NCI-H748 treated with DMSO at 0.1 percent for 48 hours (cell line): Measurements from ENCODE around the gene SPOCK2.

Source experiments
- DNase-seq: peaks from one replicate; lab custom pipeline; 2025; lab: John Stamatoyannopoulos, UW

SPOCK2 gene

DNA sequence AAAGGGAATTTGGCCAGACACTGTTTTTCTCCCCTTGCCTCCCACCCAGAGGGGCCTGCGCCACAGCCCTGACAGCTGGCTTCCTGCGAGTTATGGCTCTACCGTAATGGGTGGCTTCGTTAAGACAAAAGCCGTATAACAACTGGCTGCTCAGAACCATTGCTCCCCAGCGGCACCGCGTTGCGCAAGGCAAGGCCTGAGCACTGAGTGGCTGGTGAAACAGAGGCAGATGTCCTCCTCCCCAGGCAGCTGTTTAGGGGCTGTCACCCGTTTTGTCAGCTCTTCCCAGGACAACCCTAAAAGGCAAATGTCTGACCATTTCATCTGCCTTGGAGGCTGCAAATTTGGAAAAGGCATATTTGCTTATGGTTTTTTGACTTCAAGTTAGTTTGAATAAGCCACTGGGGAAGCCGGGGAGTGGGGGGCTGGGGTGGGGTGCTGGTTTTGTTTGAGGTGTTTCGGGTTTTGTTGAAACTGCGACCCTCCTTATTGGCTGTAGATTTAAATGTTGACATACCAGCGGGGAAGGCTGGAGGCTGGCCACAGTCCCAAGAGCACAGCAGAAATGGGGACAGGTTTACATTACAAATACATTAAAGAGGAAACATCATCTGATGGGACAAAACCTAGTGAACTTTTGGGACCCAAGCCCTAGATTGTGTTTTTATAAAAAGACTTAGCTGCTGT is 681 bp upstream of the SPOCK2 start:
- peak; percentile 16 for DNase-seq

DNA sequence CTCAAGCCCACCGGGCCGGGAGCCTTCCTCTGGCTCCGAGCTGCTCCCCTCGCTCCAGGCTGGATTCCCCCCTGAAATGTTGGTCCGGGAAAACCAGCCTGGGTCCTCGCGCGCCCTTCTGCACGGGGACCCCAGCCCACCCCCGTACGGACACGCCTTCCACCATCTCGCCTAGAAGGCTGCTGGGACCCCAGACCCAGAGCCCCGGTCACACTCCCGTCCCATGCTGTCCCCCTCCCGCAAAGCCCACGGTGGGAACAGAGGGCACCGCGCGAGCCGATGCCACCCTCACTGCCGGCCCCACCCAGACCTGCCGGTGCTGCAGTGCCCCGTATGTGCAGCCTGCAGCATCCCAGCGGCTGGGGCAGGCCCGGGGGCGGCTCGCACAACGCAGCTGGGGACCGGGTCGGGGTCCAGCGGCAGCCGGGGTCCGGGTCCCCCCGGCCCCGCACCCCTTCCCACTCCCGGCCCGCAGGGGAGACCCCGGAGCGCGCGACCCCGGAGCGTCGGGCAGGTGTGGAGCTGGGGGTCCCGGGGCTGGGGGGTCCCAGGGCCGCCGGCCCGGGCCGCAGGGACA is 871 bp downstream of the SPOCK2 start:
- DNase-seq, result no peak

DNA sequence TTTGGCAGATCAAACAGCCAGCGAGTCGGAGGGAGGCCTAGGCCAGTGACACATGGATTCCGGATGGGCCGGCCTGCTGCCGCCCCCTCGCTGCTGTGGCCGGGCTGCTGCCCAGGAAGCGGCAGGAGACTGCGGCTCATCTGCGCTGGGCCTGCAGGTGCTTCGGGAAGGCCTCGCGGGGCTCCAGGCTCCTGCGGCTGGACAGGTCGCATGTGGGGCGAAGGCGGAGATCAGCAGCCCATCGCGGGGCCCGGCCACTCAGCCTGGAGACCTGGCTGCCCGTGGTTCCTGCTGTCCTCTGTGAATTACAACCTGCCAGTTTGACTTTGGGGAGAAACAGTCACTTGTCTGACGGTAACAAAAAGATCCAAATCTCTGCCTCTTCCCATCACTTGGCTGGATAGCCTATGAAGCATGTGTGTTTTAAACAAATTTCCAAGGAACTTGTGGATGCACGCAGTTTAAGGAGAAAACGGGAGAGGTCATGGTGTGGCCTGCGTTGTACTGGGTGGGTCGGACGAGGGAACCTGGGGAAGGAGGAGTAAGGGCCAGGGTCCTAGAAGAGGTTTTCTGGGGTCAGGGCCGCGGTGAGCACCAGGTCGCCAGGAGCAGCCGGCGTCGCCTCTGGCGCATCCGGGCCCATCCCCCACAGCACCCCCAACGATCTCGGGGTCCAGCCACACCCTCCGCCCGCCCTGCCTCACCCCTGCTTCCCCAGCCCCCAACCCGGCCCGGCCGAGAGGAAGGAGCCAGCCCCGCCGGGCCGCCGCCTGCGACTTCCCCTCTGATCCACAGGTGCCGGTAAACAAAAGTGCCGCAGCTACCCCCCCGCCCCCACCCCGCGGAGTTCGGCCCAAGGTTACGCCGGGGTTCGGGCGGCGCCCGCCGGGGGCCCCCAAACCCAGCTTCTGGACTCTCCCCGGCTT is 1.6 kb downstream of the SPOCK2 start:
- no peak for DNase-seq

DNA sequence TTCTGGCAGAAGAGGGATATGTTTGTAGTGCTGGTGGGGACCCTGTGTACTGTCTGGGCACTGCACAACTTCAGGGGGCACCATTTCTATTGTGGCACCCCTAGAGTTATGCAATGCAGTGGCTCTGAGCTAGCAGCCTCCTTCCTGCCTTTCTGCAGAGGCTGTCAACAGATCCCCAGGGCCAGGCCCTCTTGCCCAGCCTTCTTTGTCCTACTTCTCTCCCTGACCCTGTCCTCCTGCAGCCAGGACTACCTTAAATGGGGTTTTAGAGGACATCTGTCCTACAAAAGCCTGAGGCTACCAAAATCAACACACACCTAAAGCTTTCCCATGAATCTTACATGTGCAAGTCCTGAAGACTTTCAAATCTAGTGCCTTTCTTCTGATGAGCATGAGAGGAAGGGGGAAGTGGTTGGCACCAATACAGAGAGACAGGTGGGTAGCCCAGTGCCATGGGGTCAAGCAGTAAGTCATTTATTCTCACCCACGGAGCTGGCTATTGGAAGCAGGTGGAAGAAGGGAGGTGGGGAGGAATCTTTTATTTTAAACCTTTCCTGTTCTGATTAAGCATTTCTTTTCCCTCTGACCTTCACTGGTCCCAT is 2.4 kb downstream of the SPOCK2 start:
- DNase-seq, result no peak

DNA sequence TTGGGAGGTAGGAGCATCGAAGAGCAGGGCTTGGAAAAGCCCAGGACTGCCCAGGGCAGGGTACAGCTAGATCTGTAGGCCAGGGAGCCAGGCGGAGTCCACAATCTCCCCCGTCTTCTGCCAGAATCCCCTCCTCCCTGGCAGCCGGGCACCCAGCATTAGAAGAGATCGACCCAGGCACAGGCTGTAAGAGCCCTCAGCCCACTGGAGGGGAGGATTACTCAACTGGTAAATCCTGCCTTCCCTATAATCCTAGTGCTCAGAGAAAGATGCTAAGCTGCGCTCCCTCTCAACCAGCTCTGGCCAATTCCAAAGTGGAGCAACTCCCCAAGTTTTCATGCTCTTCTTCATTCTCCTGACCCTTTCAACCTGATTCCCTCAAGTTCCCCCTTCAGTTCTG is 3.2 kb downstream of the SPOCK2 start:
- DNase-seq, result no peak

DNA sequence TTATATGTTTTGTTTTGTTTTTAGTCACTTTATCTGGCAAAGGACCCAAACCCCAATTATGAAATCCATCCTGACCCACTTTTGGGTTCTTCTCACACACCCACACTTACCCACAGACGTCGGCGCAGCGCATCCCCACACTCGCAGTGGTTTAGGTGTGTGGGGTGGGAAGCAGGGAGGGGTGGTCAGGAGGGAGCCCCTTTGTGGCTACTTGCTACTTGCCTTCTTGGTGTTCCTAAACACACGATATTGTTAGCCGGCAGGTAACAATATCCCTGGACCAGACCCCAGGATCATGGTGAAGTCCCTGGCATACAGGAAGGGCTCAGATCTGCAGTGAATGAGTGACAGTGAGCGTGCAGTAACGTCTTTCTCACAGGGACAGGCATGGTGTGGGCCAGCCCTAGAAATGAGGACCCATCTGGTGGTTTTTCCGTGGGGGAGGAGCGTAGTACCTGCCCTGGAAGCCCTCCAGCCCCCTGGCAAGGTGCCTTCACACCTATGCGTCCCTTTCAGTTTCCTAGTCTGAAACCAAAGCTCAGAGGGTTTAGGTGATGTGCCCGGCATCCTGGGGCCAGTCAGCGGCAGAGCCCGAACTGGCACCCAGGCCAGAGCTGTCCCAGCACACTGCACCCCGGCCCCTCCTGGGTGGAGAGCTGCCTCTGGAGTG is 4.4 kb downstream of the SPOCK2 start:
- no peak for DNase-seq

DNA sequence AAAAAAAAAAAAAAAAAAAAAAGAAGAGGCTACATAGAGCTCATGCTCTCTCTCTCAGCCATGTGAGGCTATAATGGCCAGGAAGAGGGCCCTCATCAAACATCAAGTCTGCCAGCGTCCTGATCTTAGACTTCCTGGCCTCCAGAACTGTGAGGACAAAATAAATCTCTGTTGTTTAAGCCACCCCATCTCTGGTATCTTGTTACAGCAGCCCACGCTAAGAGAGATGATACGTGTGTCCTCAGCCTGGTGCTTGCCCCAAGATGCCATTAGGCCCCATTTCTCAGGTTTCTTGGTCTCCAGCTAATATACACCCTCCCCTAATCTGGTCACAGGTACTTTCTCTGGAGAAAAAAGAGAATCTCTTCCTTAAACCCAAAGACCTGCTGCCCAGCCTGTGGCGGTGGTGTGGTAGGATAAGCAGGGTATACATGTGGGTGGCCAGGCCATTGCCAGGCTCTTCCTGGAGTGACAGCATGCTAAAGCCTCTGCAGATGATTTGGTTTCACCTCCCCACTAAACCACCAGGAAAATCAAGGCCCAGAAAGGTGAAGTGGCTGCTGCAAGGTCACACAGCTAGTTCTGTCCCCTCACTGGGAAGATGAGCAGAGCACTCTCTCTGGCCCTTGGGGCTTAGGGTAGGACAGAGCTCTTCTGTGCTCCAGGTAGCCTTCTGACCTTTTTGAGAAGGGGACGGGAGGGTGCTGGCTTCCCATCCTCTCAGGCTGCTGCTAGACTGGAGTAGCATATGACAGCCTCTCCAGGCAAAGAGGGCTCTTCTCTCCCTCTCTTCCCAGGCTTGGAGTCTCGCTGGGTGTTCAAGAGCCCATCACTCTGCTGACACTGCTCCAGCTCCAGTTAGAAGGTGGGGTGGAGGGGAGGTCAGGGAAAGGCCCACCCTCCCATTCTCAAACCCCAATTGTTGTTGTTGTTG is 5.2 kb downstream of the SPOCK2 start:
- no peak for DNase-seq

DNA sequence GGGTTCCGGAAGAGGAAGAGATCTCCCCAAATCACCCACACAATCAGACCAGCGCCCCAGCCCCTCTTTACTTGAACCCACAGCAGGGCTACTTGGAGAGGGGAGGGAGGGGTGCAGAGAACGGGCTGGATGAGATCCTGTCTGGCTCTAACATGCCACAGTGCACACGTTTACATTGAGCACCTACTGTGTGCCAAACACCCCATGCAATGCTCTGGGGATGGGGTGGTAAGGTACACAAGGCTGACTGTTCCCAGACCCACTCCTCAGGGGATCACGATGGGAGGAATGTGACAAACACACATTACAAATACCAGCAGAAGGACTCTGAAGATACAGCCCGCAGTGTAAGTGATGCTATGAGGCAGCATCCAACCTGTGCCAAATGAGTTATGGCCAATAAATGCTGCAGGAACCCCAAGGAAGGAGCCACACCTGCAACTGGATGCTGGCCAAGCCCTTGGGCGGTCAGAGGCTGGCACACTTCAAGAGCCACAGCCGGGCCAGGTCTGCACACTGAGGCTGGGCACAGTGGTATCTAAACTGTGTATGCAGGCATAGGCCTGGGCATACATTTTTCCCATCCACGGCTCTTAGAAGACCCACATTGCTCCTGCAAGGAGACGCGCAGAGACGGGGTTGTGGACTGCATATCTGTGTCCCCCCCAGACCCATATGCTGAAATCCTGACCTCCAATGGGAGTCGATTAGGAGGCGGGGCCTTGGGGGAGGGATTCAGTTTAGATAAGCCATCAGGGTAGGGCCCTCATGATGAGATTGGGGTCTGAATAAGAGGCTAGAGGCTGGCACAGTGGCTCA is 6.4 kb downstream of the SPOCK2 start:
- DNase-seq, result no peak

DNA sequence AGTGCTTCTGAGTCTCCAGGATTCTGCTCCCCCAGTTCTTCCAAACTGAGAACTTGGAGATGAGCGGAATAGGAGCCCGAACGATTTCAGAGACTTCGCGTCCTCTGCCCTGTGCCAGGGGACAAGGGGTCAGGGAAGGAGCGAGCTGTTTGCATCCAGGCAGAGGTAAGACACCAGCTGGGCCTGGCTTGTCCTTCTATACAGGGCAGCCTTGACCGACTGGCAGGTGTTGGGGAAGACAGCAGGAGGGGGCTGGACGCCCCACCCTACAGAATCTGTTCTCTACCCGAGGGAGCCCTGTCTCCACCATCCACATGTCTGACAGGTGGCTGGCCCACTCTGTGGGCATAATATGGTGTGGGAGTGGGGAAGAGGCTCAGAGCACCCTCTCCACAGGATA is 7.1 kb downstream of the SPOCK2 start:
- DNase-seq, result no peak

DNA sequence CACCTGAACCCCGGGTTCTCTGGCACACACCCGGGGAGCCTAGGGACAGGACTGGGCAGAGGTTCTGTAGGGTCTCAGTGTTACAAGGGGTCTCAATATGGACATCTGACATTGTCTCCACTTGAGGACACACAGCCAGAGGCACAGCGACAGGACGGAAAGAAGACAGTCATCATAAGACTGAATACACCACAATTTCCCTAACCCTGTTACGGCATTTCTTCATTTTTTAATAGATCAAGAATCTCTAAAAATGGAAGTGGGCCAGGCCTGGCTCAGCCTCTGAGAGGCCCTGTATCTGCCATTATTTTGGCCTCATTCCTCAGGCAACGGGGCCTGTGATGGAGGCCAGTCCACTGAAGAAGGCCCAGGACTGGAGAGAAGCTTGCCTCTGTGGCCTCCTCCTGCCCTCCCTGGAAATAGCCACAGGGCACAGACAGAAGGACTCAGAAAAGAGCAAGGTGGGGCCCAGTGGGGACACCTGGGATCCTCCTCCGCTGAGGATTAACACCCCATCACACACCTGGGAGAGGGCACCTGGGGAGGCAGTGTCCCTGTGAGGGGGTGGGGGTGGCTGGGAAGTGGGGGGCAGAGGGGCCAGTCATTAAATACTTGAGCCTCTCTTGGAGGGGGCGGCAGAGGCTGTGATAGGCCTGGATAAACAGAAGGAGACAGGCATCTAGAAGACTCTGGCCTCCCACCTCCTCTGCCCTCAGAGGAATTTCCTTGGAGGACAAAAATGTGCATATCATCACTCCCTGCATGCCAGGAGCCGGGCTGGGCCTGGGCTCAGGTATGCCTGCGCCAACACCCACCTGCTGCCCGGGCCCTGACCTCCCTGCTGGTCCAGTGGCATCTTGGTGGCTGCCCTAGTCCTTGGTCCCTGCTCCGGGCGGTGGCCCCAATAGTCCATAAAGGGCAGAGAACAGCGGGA is 8.0 kb downstream of the SPOCK2 start:
- no peak for DNase-seq

DNA sequence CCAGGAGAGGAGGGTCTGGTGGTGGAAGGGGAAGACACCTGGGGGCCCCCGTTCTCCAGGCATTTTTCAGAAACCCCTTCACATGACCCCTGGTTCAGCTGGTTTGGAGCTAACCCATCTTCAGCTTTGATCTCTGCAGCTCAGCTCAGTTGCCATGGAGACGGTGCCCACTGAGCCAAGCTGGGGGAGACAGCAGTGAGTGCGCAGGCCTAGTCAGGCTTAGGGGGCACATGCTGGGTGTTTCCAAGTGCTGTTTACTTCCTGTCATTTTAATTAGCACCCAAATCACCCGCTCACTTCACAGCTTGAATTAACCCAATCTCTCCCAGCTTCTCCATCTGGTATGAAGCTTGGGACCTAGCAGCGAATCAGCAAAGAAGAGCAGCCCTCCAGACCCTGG is 9.0 kb downstream of the SPOCK2 start:
- DNase-seq, result no peak

DNA sequence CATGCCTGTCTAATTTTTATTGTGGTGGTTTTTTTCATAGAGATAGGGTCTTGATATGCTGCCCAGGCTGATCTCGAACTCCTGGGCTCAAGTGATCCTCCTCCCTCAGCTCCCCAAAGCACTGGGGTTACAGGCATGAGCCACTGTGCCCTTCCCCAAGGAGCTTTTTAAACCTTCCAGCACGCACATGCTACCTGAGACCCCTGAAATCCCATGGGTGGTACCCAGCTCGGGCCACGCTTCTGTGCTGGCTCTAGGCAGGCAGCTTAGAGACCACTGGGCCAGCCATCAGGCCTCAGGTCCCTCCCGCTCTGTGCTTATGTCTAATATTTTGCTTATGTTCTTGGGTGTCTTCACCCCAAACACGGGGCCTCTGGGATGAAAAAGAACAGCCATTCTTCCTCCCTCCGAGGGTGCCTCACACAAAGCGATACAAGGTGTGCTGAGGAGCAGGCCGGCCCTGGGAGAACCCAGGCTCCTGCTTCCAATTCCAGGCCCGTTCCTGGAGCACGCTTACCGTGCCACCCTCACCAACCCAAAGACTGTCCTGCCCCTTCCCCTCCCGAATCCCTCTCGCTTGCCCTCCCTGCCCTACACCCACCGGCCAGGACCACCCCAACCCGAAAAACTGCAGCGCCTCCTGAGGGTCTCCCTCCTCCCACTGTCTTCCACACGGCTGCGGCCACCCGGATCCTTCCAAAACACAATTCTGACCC is 10.9 kb downstream of the SPOCK2 start:
- DNase-seq, result no peak

DNA sequence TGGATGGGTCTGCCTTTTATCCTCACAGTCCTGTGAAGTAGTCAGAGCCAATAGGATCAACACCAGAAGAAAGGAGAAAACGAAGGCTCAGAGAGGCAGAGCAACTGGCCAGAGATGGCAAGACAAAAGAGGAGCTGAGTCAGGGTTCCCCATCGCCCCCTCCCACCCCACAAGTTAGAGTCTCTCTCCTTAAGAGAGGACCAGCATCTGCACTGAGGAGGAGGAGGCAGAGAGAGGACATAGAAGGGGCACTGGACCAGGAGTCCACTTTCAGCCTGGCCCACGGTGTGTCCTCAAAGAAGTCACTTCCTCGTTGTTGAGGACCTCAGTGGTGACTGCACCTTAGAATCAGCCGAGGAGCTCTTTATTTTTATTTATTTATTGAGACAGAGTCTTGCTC is 11.6 kb downstream of the SPOCK2 start:
- DNase-seq, result no peak

DNA sequence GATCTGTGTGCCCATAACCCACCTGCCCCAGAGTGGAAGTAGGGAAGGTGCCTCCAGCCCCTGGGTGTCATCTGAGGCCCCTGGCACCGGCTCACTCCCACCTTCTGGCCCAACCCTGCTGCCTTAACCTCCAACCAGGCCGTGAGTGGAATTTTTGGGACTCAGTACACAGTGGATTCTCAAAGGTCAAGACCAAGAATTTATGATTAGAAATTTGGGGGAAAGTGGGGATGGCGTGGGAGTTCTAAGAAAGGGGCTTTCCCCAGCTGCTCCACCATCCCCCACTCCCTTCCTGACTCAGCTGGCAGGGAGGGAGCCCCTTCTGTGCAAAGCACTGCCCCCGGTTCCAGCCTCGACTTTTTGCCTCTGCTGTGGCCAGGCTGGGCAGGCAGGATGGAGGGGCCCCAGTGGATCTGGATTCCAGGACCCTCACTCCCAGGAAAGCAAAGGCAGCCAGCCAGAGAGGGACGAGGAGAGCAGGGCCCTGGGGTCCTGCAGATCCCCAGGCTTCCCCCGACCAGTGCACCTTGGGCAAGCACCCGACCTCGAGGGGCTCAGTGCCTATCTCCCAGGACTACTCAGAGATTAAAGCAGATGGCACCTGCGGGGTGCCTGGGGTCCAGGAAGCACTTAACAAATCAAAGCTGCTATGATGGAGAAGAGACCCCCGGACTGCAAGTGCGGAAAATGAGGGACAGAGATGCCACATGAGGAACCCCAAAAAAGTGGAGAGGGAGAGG is 12.8 kb downstream of the SPOCK2 start:
- no peak for DNase-seq

DNA sequence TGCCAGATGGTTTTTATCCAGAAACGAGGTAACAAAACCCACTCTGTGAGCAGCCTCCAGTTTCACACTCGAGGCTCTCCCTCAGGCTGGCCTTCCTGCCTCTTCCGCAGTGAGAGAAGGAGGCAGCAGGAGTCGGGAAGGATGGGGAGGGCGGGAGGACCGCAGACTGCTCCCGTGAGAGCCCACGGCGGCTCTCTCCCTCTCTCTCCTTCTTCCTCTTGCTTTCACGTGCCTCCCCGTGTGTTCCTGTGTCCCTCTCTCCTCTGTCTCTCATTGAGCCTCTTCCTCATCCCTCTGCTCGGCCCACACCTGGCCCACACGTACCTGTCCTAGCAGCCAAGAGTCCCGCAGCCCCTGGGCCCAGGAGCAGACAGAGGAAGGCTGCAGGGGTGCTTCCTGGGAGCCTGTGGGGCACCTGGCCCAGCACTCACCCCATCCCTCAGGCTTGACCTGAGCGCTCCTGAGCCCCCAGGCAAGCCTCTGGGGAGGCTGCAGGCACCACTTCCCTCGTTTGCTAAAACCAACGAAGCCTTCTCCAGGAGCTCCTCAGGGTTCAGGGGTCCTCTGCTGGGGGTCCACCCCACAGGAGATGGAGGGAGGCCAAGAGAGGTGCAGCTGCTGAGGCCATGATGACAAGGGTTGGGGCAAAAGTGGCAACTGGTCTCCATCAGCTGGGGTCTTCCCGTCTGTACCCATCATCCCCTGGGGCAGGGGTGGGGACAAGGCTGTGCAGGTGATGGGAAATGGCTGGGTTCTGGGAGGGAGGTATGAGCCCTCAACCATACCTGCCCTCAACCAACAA is 13.6 kb downstream of the SPOCK2 start:
- no peak for DNase-seq

DNA sequence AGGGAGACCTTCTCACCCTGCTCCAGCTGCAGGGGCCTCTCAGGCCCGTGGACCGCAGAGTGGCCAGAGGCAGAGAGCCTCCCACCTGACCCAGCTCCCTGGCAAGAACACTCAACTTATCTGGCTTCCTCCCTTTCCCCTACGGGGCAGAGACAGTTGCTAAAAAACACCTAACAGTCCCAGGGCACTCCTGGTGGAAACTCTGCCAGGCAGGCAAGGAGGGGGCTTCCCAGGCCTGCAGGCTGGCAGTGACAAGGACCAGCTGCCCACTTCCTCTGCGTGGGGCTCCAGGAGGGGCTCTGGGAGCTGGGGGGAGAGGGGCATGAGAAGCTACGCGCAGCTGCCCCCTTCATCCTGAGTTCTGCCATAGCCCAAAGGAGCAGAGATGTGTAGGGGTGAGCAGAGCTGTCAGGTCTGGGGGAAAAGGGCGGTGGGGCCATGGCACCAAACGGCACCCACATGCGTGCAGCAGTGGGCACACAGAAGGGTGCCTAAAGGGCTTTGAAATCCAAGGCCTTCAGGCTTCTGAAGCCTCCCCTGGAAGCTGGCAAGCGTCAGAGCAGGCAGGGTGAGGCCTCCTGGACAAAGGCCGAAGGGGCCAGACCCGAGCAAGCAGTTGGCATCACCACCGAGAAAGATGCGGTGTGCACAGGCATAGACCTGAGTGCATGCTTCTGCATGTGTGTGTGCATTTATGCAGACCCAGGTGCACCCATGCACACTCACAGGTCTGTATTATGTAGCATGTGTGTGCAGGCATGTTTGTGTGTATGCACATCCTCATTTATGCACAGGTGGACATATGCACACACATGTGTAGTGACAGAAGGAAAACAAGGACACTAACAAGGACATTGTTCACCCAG is 14.4 kb downstream of the SPOCK2 start:
- no peak for DNase-seq
